Heart left ventricle (tissue), 13 donors: ENCODE results near the gene SALL3.

Experiments used
- POLR2A ChIP-seq, 2 donors: fragments of 450-650 bp; IDR thresholded peaks; one replicate each; pipeline ENCODE4 v1.6.1; 2017; ENCODE audit warnings: antibody characterized with exemption in 2 of 2, mild to moderate bottlenecking in 2 of 2, moderate library complexity in 2 of 2
- TF ChIP-seq, protein P1 (sequence below), 12 donors: fragments of 200-600 bp; sonication (generic) in 4 of 12; IDR thresholded peaks; one replicate each; pipeline versions ENCODE4 v1.5.0 to v1.8.0; 2018 to 2022; ENCODE audit warnings: antibody characterized with exemption in 12 of 12, mild to moderate bottlenecking in 5 of 12
- donor health status: ischemic (EF 13 %, LVEDD 7.1; RV severe dilation, severe dysfunction).
- donor health status: DM: no; HTN: yes; CAD: no.
- donor health status: DM: no; HTN: no; CAD: no.
- donor health status: ischemic (EF 25% LVEDD 6.9; RV normal size, moderate dysfunction).
- donor health status: ischemic (EF 25% LVEDD 5.7; RV mildly dilated, moderate dysfunction).
- donor health status: ischemic (EF 35%, LVEDD 5.7; RV mildly dilated, moderate dysfunction).
- donor health status: nonischemic (EF 11% LVEDD 7.7; RV severe dilation, severe dysfunction).
- donor health status: DM: yes; HTN: yes; CAD: no.
- donor health status: PGD.
- donor health status: ischemic (EF 29% LVEDD 5.4; RV normal size, mild dysfunction).
- donor health status: nonischemic (EF 23%, LVEDD 6.1; RV moderate dilation, normal function).

DNA sequence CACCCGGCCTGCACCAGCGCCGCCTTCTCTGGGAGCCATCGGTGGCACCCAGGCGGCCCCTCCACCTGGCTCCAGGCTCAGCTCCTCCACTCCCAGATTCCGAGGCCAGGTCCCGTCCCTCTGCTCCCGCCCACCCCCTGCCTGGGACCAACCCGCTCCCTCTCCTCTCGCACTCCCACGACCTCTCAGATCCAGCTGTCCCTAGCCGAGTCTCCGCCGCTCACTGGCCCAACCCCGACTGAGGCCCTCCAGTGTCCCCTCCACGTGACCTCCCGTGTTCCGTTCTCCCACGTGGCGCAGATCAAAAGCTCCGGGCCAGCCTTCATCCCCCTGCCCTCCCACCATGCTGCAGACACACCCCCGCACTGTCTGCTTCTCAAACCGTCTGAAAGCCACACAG, 14.4 kb upstream of the SALL3 start:
- TF ChIP-seq, protein P1, sequence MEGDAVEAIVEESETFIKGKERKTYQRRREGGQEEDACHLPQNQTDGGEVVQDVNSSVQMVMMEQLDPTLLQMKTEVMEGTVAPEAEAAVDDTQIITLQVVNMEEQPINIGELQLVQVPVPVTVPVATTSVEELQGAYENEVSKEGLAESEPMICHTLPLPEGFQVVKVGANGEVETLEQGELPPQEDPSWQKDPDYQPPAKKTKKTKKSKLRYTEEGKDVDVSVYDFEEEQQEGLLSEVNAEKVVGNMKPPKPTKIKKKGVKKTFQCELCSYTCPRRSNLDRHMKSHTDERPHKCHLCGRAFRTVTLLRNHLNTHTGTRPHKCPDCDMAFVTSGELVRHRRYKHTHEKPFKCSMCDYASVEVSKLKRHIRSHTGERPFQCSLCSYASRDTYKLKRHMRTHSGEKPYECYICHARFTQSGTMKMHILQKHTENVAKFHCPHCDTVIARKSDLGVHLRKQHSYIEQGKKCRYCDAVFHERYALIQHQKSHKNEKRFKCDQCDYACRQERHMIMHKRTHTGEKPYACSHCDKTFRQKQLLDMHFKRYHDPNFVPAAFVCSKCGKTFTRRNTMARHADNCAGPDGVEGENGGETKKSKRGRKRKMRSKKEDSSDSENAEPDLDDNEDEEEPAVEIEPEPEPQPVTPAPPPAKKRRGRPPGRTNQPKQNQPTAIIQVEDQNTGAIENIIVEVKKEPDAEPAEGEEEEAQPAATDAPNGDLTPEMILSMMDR (IDR thresholded peaks at IDR 0.05), result no peak
- no peak for TF ChIP-seq POLR2A (IDR thresholded peaks at IDR 0.05)
